ENCODE results near the gene RALGAPA2. TPM values are rescaled to one million over a fixed set of nuclear protein-coding genes. Genes with fewer than 3 reads are reported as not detected.

RALGAPA2 gene
- total and polyA plus RNA-seq, 8 donors, result 9.6 to 41.7 (median 24.5) TPM

DNA sequence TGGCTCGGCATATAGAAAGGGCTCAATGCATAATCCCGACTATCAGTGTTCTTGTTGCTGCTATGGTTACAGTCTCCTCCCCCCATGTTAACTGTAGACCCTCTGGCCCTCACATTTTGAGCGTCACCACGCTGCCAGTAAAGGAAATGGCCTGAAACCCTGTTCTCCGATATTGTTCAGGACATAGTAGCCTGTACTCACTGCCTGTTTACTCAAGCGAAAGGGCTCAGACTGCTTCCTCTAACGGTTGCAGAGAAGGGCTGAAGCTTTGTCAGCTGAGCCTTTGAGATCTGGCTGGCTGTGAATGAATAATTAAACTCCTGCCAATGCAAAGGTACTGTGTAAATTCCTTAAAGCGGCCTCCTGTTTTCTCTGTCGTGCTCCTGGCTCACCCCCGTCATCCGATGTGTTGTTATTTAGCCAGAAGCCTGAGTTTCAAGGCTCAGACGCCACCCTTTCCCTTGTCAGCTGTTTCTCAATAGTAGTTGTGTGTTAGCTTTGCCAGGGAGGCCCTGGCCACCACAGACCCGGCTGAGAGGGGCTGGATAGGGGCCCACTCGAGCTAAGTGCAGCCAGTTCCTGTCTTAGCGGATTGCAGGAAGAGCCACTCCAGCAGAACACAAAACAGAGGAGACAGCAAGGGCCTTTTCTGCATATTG, 31.2 kb upstream of the RALGAPA2 start:
- H3K4me3 ChIP-seq, result no peak overlapping the region
- 34 to 39% methylated on average over 15 of the region's 15 CpGs for WGBS, 2 donors
- peaks cover 7 to 22% (median 7%) of the 10 kb centered on the region in 3 donors for H3K4me1 ChIP-seq
- no peaks in the 10 kb centered on the region for H3K9me3 ChIP-seq
- no peaks in the 10 kb centered on the region for H3K27me3 ChIP-seq
- DNase-seq (peak in 3 of 6 donors; percentile 9 to 23 (median 20)), ATAC-seq (peak; percentile 61 to 88 (median 86)), FAIRE-seq (no peak)
- TF ChIP-seq, protein P1, sequence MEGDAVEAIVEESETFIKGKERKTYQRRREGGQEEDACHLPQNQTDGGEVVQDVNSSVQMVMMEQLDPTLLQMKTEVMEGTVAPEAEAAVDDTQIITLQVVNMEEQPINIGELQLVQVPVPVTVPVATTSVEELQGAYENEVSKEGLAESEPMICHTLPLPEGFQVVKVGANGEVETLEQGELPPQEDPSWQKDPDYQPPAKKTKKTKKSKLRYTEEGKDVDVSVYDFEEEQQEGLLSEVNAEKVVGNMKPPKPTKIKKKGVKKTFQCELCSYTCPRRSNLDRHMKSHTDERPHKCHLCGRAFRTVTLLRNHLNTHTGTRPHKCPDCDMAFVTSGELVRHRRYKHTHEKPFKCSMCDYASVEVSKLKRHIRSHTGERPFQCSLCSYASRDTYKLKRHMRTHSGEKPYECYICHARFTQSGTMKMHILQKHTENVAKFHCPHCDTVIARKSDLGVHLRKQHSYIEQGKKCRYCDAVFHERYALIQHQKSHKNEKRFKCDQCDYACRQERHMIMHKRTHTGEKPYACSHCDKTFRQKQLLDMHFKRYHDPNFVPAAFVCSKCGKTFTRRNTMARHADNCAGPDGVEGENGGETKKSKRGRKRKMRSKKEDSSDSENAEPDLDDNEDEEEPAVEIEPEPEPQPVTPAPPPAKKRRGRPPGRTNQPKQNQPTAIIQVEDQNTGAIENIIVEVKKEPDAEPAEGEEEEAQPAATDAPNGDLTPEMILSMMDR (IDR thresholded peaks at IDR 0.05), result no peak
- H3K27ac ChIP-seq, result peak overlapping the region in 3 of 4 donors; percentile 50 to 67 (median 62)
- no peaks in the 10 kb centered on the region for H3K36me3 ChIP-seq
- intact Hi-C loops (cut with DNase I), result no loop called here

DNA sequence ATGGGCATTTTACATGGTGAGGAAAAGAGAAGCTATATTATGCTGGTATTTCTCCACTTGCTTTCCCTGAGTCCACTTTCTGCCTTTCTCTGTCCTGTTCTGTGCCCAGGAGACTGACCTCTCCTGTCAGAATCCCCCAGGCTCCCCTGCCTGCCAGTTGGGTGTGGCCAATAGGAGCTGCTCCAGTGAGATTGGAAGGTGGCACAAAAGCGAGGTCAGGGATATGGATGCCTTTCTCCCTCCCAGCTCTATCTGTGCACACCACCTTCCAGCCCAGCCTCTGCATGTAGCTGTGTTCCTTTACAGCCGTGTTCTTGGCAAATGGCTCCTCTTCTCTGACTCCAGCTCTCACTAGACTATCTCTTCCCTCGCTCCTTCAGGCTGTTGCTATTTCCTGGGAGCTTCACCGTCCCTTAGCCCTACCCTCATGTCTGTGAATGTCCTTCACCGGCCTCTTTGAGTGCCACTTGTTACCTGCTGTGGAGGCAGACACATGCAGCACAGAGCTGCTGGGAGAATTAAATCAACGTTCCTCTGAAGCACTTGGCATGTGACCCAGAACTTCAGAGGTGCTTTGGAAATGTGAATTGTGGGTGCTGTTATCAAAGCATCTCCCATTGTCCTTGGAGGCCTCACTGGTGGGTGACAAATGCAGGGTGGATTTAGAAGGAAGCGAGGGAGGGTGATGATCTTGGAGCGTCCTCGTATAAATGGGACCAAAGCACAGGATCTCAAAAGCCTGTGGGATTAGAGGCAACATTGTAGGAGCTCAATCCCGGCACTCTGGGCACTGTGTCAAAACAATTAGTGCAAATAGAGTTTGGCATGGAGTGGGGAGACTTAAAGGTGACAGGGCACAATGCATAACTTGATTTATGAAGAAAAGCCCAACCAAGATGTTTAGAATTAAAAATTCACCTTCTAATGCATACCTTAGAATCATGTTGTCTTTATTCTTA, 28.9 kb upstream of the RALGAPA2 start:
- no peak for DNase-seq
- Histone ChIP-seq H3K4me1 (peaks cover 7 to 22% (median 7%) of the 10 kb centered on the region in 3 donors), H3K4me3 (no peak overlapping the region), H3K27me3 (no peaks in the 10 kb centered on the region), H3K9me3 (no peaks in the 10 kb centered on the region), H3K27ac (no peak overlapping the region), H3K36me3 (no peaks in the 10 kb centered on the region)
- intact Hi-C loops (cut with DNase I), result no loop called here
- FAIRE-seq, result no peak
- ATAC-seq, result peak in 1 of 4 donors; percentile 37
- WGBS, 2 donors, result 56 to 59% methylated on average over 10 of the region's 10 CpGs
- TF ChIP-seq, protein P1 (IDR thresholded peaks at IDR 0.05), result no peak

- Histone ChIP-seq H3K36me3 (no peaks in the 10 kb centered on the region), H3K27ac (no peak overlapping the region), H3K9me3 (no peaks in the 10 kb centered on the region), H3K4me1 (peaks cover 7 to 22% (median 7%) of the 10 kb centered on the region in 3 donors), H3K27me3 (no peaks in the 10 kb centered on the region), H3K4me3 (no peak overlapping the region)
- ATAC-seq (no peak), DNase-seq (no peak), FAIRE-seq (no peak)
- WGBS, 2 donors, result 69 to 71% methylated on average over 4 of the region's 4 CpGs
- TF ChIP-seq, protein P1 (IDR thresholded peaks at IDR 0.05), result no peak
- intact Hi-C loops (cut with DNase I), result no loop called here
These were observed 28.1 kb upstream of the RALGAPA2 start for GRCh38 chr20:20740541-20740940.

DNA sequence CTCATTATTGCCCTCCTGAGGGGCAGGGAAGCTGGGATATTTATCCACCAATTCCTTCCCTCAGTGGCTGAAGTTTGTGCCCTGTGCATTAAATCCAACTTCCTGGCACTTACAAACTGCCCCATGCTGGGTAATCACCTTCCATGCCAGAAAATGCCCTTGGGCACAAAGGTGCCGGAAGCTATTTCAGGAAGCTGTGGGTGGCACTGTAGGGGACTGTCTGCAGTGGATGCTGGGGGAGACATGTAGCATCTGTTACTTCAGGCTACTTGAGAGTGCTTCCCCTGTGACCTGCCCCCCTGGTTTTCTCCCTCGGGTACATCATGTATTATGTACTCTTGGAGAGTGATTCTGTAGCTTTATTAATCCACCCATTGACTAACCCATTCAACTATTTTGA, 24.7 kb upstream of the RALGAPA2 start:
- intact Hi-C loops (cut with DNase I), result no loop called here
- no peak for ATAC-seq
- DNase-seq, result no peak
- 46 to 75% methylated on average over 2 of the region's 2 CpGs for WGBS, 2 donors
- Histone ChIP-seq H3K36me3 (no peaks in the 10 kb centered on the region), H3K27ac (no peak overlapping the region), H3K4me1 (peaks cover 7 to 13% (median 7%) of the 10 kb centered on the region in 3 donors), H3K4me3 (no peak overlapping the region), H3K9me3 (no peaks in the 10 kb centered on the region), H3K27me3 (no peaks in the 10 kb centered on the region)
- TF ChIP-seq, protein P1 (IDR thresholded peaks at IDR 0.05), result no peak
- FAIRE-seq, result no peak

Data from pancreas (tissue), 10 donors.